HL-60 (cell line): ENCODE results near the gene MOGAT3. TPM values are rescaled to one million over a fixed set of nuclear protein-coding genes. Genes with fewer than 3 reads are reported as not detected.

Experiments used
- DNase-seq, 2 experiments: peaks; one replicate each; pipeline ENCODE4 v3.0.0-alpha.2; 2010 to 2020; ENCODE audit warnings: low read depth in 1 of 2, low spot score in 1 of 2
- H3K27ac ChIP-seq: fragments of 250-450 bp; sonication (Bioruptor Pico); replicated peaks from 2 replicates; pipeline ENCODE4 v1.5.1; 2020; ENCODE audit warnings: mild to moderate bottlenecking, moderate library complexity
- H3K27me3 ChIP-seq: fragments of 250-450 bp; sonication (Bioruptor Pico); 2 replicates; pipeline ENCODE4 v1.5.1; 2021; ENCODE audit warnings: mild to moderate bottlenecking, moderate library complexity; ENCODE audit not compliant: insufficient read depth, poor library complexity, severe bottlenecking
- H3K4me3 ChIP-seq: replicated peaks from 2 replicates; pipeline ENCODE4 v1.5.1; 2011; ENCODE audit warnings: mild to moderate bottlenecking, control low read depth, low read length; ENCODE audit not compliant: insufficient read depth
- GABPA ChIP-seq: IDR thresholded peaks from 2 replicates; pipeline ENCODE4 v1.6.1; 2012; ENCODE audit warnings: low read depth
- POLR2AphosphoS5 ChIP-seq: IDR thresholded peaks from 2 replicates; pipeline ENCODE4 v1.6.1; 2012; ENCODE audit warnings: low read depth
- SPI1 ChIP-seq: IDR thresholded peaks from 2 replicates; pipeline ENCODE4 v1.6.1; 2012; ENCODE audit warnings: low read depth, mild to moderate bottlenecking, borderline replicate concordance
- microRNA-seq: library from miRNA; unstranded; fragments of <30 nt; microRNA quantifications from one replicate; pipeline ENCODE4, GENCODE V29; 2018
- TF ChIP-seq, protein P1 (sequence below): IDR thresholded peaks from one replicate; pipeline ENCODE4 v1.5.1; 2011; ENCODE audit warnings: low read length, control low read depth, inconsistent platforms; ENCODE audit not compliant: insufficient read depth
- TF ChIP-seq, protein P2 (sequence below): IDR thresholded peaks from 2 replicates; pipeline ENCODE4 v1.6.1; 2012; ENCODE audit warnings: low read depth; ENCODE audit not compliant: insufficient replicate concordance

The MOGAT3 gene

DNA sequence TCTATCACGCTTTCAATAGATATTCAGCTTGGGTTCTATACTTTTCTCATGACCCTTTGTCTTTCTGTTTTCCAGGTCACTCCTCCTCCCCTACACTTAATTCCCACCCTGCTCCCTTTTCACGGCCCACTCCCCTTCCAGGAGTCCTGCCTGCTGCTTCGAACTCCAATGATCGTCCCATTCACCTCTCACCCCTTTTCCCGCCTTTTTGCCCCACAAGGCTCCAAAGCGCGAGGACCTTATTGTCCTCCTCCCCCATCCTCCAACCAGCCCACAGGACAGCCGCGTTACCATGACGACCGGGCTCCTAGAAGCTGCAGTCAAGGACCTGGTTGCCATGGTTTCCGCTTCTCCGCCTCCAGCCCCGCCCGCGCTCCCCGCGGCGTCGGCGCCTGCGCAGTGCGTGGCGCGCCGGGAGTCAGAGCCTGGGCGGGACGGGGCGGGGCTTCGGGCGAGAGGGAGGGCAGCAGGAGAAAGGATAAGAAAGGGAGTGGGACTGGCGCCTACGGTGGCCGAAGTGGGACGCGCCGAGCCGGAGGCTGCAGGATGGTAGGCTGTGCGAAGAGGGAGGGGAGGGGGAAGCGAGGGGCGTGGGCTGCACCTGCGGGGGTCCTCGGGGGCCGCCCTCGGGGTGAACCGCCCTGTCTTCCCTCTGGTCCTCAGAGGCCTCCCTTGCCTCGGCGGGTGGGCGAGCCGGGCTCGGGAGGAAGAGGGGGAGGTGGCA, 46.7 kb downstream of the MOGAT3 start, which contains the start of gene AP1S1:
Gene AP1S1 (plus strand): TSS at position 508 of the 724 bp plus-strand sequence. CDS start 39 bp downstream, at position 547.
- Histone ChIP-seq H3K4me3 (peak within 1 kb of the TSS; percentile 97), H3K27me3 (no peaks in the 10 kb centered on the region), H3K27ac (peak within 1 kb of the TSS; percentile 41)
- no peak for TF ChIP-seq SPI1
- 0 out of 2 replicates have a peak, but pooled peaks have one; percentile 24 for TF ChIP-seq POLR2AphosphoS5
- TF ChIP-seq, protein P1, sequence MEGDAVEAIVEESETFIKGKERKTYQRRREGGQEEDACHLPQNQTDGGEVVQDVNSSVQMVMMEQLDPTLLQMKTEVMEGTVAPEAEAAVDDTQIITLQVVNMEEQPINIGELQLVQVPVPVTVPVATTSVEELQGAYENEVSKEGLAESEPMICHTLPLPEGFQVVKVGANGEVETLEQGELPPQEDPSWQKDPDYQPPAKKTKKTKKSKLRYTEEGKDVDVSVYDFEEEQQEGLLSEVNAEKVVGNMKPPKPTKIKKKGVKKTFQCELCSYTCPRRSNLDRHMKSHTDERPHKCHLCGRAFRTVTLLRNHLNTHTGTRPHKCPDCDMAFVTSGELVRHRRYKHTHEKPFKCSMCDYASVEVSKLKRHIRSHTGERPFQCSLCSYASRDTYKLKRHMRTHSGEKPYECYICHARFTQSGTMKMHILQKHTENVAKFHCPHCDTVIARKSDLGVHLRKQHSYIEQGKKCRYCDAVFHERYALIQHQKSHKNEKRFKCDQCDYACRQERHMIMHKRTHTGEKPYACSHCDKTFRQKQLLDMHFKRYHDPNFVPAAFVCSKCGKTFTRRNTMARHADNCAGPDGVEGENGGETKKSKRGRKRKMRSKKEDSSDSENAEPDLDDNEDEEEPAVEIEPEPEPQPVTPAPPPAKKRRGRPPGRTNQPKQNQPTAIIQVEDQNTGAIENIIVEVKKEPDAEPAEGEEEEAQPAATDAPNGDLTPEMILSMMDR = no peak
- TF ChIP-seq, protein P2, sequence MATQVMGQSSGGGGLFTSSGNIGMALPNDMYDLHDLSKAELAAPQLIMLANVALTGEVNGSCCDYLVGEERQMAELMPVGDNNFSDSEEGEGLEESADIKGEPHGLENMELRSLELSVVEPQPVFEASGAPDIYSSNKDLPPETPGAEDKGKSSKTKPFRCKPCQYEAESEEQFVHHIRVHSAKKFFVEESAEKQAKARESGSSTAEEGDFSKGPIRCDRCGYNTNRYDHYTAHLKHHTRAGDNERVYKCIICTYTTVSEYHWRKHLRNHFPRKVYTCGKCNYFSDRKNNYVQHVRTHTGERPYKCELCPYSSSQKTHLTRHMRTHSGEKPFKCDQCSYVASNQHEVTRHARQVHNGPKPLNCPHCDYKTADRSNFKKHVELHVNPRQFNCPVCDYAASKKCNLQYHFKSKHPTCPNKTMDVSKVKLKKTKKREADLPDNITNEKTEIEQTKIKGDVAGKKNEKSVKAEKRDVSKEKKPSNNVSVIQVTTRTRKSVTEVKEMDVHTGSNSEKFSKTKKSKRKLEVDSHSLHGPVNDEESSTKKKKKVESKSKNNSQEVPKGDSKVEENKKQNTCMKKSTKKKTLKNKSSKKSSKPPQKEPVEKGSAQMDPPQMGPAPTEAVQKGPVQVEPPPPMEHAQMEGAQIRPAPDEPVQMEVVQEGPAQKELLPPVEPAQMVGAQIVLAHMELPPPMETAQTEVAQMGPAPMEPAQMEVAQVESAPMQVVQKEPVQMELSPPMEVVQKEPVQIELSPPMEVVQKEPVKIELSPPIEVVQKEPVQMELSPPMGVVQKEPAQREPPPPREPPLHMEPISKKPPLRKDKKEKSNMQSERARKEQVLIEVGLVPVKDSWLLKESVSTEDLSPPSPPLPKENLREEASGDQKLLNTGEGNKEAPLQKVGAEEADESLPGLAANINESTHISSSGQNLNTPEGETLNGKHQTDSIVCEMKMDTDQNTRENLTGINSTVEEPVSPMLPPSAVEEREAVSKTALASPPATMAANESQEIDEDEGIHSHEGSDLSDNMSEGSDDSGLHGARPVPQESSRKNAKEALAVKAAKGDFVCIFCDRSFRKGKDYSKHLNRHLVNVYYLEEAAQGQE = no peak
- DNase-seq = peak; percentile 90 to 94

DNA sequence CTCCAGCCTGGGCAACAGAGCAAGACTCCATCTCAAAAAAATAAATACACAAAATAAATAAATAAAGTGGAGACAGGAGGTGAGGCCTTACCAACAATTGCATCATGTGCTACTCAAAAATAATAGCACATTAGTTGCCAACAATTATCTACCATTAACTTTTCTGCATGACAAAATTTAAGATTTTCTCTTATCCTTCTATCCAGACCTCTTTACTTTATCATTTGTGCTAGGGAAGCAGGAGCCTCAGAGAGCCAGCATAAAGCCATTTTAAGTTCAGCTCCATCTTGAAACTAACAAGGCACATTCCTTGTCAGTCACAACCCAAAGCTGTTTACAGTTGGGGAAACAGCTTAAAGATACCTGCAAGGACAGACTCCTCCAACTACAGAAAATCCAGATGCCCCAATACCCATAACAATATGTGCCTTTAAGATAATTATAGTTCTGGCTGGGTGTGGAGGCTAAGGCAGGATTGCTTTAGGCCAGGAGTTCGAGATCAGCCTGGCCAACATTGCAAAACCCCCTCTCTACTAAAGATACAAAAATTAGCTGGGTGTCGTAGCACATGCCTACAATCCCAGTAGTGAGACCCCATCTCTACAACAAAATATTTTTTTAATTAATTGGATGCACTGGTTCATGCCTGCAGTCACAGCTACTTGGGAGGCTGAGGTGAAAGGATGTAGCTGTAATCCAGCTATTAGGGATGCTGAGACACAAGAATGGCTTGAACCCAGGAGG, 48.8 kb downstream of the MOGAT3 start:
- DNase-seq = no peak
- no peak overlapping the region for H3K27ac ChIP-seq
- TF ChIP-seq, protein P2 = no peak
- no peak for TF ChIP-seq SPI1
- TF ChIP-seq, protein P1 = no peak
- no peak for TF ChIP-seq POLR2AphosphoS5
- TF ChIP-seq GABPA = no peak
- H3K4me3 ChIP-seq = no peak overlapping the region
- H3K27me3 ChIP-seq = no peaks in the 10 kb centered on the region

Small RNAs within 50 kb of the gene (microRNA-seq; reads per million reads assigned to microRNA genes)
- gene MIR4653 = not detected
